Ureter (tissue), 1 donor: ENCODE measurements around the gene SYNGR2. TPM values are rescaled to one million over a fixed set of nuclear protein-coding genes. Genes with fewer than 3 reads are reported as not detected.
A peak's percentile ranks its signal among the peaks of the same experiment; 100 is the strongest.

Experiments
- DNase-seq: peaks from one replicate; pipeline ENCODE4 v3.0.0-alpha.2; 2020; ENCODE audit warnings: low spot score
- total RNA-seq: library from RNA; stranded (reverse); gene quantifications from one replicate; pipeline ENCODE4 v1.2.4, GENCODE V29; 2023
- donor health status: DM: yes; HTN: yes; CAD: no.

SYNGR2 gene
- total RNA-seq, 1 donor from 2014 or later: 119 TPM

DNA sequence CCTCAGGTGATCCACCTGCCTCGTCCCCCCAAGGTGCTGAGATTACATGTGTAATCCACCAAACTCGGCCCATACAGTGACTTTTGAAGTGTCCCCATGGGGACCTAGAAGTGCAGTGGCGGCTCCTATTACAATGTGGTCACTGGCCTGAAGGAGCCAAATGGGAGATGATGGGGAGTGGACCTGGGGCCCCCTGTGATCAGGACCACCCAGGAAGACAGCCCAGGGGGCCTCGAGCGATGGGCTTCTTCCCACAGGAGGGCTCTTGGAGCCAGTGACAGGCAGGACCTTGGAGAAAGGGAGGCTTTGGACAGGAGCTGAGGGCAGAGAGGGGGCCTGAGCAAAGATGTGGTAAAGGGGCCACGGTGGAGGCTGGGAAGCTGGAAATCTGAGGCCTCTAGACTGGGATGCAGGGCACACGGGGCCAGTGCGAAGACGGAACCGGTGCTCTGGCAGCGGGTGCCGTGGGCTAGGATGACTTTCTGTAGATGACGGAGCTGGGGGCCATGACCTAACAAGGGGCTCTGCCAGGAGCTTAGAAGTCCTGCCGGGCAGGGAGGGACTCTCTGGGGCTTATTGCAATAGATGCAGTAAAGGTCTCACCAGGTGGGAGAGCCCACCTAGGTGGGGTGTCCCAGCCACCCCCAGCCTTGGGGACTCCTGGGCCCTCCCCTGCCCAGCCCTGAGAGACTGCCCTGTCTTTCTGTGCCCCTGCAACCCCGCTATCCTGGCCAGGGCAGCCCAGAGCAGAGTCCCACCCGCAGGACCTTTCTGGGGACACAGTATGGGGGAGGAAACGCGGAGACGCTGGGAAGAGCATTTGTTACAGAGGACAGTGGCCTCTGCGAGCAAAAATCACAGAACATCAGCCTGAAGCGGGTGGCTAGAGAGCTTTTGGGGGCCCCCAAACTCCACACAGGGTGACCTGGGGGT is 24.9 kb upstream of the SYNGR2 start:
- no peak for DNase-seq

DNA sequence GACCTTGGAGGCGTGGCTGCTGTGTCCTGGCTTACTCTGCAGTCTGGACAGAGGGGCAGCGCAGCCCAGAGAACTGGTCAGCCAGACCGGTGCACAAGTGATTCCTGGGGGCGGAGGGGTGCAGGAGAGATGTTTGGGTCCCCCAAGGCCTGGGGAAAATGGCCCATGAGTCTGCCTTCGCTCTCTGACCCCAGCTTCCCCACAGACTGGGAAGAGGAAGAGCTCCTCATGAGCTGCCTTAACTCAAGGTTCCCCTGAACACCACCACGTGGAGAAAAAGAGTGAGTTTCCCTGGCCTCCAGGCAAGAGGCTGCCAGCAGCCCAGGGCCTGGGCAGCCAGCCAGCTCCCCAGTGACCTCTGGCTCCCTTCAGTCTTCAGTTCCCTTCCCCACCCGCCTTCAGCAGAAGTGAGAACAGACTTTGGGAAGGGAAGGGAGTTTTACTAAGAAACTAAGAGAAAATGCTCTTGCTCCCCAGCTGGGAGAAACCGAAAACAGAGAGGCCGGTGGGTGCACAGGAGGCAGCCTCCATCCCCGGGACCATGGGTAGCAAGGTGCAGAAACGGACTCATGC is 24.1 kb upstream of the SYNGR2 start:
- peak; percentile 88 for DNase-seq

DNA sequence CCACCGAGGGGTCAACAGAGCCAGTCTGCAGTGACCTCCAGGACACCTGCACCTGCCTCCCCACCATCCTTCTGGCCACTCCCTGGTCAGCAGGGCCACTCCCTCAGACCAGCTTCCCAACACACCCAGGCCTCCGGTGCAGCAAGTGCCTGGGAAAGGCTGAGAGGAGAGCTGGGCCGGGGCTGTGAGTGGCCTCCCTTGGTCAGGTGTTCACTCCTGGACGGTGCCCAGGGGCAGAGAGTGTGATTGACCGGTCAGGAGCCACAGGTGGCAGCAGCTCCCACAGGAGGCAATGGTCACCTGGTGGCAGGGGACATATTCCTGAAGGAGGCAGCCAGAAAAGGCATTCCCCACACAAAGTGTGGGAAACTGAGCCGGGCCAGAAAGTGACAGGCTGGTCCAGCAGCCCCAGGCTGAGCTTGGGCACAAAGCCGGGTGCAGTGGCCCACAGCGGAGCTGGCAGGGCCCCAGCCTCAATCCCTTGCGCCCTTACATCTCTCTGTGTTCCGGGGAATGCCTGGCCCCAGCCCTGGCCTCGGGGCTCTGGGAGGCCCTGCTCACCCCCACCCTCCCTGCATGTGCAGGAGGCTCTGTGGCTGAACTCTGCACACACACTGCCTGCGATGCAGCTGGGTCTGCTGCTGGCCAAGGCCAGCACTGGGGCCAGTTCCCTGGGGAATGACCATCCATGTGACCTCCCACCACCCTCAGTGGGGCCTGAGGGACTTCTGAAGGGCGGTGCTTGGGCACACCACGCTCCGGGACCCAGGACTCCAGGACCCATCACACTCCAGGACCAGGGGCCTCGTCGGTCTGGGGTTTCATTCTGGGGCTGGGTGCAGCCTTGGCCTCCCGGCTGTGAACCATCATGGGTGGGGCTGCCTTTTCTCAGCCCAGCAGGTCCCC is 23.4 kb upstream of the SYNGR2 start:
- DNase-seq: no peak

DNA sequence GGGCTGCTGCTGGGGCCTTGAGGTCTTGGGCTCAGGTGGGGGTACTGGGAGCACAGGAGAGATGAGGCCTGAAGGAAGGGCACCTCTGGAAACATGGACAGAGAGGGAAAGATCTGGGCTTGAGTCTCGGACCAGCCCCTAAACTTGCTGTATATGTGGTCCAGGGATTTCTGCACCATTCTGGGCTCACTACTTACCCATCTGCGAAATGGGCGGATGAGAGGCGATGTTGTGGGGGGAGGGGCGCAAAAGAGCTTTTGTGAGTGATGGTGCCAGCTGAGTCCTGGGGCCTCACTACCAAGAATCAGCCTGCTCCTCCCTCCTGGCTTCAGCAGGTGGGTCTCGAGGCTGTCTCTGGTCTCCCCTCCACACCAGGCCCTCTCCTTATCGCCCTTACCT is 21.9 kb upstream of the SYNGR2 start:
- no peak for DNase-seq

DNA sequence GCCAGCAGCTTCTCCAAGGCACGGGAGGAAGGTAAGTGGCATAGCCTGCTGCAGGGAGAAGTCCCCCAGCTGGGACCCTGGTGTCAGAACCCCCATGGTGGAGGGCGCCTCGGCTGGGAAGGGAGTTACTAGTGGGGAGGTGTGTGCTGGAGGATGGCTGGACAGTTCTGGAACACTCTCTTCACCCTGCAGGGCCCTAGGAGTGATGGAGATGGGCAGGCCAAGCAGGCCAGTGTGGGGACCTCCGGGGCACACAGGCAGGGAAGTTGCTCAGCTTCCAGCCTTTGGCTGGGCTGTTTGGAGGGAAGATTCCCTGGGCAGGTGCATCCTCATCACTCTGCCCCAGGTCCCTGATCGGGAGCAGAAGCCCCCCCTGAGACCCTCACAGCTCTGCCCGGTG is 21.5 kb upstream of the SYNGR2 start:
- no peak for DNase-seq

DNA sequence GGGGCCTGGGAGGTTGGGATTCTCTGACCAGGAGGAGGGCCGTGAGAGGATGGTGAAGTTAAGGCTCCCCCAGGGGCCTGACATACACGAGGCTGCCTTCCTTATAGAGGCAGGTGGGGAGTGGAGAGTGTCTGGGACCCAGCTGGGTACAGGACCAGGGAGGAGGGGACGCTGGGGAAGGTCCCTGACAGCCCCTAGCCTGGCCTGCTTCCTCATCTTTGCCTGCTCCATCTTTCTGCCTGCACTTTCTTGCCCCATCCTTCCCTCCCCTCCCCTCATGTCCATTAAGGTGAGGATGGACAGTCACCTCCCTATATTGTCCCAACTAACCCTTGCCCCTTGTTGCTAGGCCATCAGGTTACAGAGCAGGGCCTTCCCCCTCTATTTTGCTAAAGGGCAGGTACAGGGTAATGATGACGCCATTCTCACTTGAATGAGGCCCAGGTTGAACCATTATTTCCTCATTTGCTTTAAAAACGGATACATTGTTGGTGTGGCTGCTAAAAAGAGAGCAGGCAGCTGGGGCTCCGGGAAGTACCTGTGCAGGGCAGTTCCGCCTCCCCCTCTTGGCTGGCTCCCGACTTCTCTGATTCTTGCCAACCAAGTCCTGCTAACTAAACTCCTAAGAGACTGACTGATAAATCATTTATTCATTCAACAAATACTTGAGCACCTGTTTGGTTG is 20.9 kb upstream of the SYNGR2 start:
- no peak for DNase-seq

DNA sequence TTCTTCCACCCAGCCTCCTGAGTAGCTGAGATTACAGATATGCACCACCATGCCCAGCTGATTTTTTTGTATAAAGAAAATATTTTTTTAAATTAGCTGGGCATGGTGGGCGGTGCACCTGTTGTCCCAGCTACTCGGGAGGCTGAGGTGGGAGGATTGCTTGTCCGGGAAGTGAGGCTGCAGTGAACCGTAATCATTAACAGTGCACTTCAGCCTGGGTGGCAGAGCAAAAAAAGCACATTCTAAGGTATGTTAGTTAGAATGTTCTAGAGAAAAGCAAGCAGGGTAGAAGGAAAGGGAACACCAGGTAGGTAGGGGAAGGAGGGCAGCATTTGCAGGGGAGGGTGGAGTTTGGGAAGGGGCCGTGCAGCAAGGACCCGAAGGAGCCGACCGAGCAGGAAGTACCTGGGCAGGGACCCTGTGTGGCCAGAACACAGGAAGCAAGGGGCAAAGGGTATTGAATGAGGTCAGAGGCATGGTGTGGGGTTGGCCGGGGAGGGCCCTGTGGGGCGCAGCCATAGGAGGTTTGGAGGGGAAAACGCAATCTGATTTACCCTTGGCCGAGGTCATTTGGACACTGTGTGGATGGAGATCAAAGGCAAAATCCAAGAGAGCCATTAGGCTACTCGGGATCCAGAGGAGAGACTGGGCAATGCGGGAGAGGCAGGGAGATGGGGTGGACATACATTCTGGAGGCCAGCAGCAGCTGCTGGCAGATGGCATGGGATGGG is 19.9 kb upstream of the SYNGR2 start:
- no peak for DNase-seq

DNA sequence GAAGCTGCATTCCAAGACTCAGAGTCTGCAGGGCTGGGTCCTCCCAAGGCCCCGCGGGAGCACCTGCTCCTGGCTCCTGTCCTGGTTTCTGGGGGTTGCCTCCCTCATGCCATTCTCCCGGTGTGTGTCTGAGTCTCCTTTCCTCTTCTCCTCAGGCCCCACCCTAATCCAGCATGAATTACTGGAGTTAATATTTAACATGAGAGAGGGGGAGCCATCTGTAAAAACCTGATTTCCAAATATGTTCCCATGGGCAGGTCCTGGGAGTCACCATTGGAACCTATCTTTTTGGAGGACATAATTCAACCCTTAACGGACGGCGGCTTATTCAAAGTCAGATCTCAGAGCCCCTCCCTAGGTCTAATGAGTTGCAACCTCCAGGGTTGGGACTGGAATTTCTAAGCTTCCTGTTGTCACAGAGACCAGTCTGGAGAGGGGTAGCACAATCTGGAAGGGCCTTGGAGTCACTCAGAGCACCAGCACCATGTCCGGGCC is 16.8 kb upstream of the SYNGR2 start:
- DNase-seq: no peak

DNA sequence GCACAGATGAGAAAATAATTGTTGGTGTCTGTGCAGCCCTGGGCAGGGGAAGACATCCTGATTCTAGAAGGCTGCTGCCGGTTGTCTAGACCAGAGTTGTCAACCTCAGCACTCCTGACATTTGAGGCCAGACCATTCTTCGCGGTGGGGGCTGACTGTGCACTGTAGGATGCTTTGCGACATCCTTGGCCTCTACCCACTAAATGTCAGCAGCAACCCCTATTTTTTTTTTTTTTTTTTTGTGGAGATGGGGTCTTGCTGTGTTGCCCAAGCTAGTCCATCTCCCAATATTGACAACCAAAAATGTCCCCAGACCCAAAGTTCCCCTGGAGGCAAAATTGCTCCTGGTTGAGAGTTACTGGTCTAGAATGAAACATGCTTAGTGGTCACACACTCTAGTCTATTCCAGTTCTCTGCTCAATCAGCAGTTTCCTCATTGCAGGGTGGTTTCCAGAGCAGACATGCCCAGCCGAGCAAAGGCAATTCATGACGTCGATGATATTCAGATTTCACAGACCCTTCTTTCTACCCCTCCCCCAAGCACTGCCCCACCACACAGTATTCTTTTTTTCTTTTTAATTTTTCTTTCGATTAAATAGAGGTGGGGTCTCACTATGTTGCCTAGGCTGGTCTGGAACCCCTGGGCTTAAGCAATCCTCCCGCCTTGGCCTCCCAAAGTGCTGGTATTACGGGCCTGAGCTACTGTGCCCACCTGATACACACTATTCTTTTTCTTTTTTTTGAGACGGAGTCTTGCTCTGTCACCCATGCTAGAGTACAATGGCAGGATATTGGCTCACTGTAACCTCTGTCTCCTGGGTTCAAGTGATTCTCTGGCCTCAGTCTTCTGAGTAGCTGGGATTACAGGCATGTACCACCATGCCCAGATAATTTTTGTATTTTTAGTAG is 13.2 kb upstream of the SYNGR2 start:
- DNase-seq: no peak

DNA sequence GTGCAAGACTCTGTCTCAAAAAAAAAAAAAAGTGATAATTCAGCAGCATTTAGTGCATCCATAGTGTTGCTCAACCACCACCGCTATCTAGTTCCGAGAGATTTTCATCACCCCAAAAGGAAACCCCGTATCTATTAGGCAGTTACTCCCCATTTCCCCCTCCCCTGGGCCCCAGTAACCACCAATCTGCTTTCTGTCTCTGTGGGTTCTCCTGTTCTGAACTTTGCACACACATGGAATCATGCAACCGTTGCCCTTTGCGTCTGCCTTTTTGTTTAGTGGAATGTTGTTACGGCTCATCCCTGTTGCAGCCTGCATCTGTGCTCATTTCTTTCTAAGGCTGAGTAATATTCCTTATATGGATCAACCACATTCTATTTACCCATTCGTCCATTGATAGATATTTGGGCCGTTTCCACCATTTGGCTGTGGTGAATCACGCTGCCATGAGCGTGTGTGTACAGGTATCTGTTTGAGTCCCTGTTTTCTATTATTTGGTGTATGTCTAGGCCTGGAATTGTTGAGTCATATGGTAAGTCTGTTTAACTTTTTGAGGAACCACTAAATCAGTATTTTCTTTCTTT is 8.7 kb upstream of the SYNGR2 start:
- DNase-seq: no peak

DNA sequence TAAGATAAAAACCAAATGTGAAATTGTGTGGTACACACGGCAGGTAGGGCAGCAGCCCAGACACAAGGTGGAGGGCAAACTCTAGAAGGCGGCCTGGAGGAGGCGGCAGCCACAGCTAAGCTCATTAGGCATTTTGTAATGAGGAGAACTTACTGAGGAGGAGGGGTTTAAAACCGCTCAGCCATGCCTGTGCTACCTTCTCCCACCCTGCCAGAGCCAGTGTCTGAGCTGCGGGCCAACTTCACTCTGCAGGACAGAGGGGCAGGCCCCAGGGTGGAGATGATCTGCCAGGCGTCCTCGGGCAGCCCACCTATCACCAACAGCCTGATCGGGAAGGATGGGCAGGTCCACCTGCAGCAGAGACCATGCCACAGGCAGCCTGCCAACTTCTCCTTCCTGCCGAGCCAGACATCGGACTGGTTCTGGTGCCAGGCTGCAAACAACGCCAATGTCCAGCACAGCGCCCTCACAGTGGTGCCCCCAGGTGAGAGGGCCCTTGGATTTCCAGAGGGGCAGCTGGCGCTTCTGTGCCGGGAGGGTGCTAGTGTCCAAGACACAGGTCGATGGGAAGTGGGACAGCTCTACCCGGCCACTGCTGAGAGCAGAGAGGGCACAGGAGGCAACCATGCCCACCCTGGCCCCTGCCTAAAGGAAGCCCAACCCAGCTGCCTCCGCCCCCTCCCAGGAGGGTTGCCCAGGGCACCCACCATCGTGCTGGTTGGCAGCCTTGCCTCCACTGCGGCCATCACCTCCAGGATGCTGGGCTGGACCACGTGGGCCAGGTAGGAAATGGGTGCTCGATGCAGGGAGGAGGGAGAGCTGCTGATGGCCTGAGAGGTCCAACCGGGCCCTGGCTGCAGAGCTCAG is 4.3 kb upstream of the SYNGR2 start:
- no peak for DNase-seq

DNA sequence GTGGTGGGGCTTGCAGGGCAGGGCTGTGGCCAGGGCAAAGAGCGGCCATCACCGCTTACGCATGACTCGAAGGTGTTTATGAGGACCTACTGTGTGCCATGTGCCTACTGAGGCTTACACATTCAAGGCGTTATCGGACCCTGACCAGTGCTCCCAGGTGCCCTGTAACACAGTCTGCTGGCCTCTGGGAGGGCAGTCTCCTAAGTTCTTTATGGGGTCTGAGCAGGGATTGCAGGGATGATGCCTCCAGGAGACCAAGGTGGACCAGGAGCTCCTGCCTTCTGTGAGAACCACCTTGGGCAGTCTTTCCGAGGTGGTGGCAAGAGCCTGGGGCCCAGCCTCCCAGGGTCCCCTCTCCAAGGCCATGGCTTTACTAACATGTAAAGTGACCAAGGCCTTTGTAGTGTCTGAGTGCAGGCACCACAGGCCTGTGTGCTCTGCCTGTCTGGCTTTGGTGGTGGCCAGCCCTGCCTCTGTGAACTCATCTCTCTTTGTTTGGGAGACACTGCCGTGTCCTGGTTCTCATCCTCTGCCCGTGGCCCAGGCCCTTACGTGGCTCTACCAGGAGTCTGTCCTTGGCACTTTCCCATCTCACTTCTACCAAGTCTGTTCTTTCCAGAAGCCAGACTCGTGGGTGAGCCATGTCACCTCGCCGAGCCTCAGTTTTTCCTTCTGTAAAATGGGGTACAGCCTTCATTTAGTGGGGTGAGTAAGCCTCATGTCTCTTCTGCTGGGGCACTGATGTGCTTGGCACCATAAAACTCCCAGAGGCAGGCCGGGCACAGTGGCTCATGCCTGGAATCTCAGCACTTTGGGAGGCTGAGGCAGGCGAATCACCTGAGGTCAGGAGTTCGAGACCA is 3.4 kb upstream of the SYNGR2 start:
- no peak for DNase-seq

DNA sequence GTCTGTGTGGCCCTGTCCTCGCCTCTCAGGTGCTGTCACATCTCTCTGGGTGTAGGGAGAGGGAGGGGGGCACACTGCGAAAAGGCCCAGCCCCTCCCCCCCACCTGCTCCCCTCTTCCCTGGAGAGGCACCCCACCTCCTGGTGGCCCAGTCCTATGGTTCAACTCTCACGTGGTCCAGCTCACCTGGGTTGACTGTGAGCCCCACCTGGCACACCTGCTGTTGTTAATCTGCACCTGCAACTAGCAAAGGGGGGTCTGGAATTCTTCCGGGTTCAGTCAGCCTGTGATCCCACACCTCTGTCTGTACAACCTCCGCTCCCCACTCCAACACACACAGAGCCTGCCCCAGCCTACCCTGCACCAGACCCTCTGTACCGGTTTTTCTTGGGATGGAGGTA is 2.0 kb upstream of the SYNGR2 start:
- DNase-seq: no peak

DNA sequence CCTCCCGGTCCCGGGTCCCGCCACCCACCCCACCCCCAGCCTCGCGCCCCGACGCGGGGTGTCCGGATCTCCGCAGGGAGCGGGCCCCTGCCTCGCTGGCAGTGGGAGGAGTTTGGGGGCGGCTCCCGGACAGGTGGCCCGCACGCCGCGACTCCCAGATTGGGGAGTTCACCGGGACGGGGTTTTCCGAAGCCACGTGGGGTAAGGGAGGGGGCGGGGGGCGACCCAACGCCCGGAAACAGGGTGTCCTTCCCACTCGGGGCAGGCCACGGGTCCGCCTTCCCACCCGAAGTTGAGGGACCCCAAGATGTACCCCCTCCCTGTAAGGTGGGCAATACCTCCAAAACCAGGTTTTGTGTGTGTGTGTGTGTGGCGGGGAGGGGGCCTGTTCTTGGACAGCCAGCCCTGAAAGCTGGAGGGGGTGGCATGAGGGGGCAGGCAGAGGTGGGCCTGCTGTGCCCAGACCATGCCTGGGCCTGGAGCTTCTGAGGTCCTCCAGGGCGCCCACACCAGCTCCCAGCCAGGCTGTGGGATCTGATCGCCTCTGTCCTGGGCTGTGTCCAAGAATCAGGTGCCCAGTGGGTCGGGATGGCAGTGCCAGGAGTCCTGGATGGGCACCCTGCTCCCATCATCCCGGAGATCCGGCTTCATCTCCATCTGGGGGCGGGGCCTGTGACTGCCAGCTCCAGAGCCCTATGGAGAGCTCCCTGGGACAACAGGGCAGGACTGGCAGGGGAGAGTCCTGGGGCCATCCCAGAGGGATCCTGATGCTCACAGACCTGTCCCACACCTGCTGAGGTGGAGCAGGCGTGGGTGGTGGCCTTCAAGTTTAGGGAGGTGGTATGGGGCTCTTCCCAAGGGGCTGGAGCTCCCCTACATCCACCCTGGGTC is 767 bp downstream of the SYNGR2 start:
- no peak for DNase-seq

DNA sequence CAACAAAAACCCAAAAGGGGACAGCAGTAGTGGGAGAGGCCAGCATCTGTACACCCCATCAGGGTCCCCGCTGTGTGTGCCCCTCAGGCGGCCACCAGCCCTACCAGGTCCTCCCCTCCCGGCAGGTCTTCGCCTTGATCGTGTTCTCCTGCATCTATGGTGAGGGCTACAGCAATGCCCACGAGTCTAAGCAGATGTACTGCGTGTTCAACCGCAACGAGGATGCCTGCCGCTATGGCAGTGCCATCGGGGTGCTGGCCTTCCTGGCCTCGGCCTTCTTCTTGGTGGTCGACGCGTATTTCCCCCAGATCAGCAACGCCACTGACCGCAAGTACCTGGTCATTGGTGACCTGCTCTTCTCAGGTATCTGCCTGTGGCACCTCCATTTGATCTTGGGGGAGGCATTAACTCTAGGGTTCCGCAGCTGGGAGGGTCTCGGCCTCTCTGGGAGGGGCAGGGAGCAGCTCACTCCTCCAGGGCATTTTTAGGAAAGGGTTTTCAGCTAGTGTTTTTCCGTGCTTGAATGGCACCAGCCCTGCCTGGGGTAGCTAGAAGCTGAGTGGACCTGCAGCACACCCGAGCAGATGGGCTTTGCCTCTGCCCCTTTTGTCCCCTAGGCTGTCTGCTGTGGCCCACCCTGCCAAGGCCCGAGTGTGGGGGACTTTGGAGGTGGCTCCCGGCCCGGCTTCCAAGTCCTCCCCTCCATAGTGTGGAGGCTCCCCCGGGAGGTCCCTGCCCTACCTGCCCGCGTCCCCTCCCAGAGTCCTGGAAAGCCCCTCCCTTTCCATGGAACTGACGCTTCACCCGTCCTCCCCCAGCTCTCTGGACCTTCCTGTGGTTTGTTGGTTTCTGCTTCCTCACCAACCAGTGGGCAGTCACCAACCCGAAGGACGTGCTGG is 2.6 kb downstream of the SYNGR2 start:
- no peak for DNase-seq
